Suppressor macrophage treated with lipopolysaccharide for 4 hours (primary cell): ENCODE results near the gene ARAP2.

Experiments used
- DNase-seq: peaks from one replicate; pipeline ENCODE4 v3.0.0-alpha.2; 2020

ARAP2 gene

GRCh38 chr4:36037127-36037526 lies 207.2 kb downstream of the ARAP2 start:
- DNase-seq: no peak

- no peak for DNase-seq
Observed at GRCh38 chr4:36029951-36030350, 214.4 kb downstream of the ARAP2 start.

DNA sequence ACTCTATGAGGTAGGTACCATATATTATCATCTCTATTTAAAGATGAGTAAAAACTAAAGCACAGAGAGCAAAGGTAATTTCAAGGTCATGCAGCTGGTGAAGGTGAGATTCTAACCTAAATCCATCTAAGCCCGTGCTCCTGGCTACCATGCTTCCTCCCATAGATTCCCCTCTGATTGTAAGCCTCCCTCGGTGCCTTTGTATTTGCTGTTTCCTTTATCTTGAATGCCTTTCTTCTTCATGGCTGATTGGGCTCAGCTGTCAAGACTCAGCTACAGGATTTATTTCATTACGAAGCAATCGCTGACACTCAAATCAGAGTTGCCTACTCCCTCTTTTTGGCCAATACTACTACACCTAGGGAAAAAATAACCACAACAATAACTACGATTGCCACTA lies 217.1 kb downstream of the ARAP2 start:
- DNase-seq: no peak

DNA sequence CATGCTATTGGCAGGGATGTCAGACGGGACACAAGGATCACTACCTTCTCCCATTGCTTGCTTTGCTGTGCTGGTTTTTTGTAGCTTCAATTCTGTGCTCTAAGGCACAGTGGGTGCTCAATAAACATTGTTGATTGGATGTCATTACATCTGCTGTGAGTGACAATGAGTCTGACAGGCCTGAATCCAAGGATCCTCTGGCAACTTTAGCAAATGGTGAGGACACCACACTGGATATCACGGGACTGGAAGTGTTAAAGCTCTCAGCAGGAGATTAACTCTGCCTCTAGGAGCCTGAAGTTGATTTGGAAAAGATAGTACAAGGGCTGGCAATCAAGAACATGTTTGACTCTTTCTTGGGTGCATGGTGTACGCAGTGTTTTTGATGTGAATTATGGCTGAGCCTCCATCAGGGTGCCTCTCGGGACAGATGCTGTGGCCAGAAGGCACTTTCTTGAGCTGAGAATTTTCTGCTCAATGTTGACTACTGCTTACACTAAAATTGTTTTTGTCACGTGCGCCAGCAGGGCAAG lies 217.9 kb downstream of the ARAP2 start:
- DNase-seq: no peak

- no peak for DNase-seq
Observed at GRCh38 chr4:36024901-36025660, 219.2 kb downstream of the ARAP2 start.

DNA sequence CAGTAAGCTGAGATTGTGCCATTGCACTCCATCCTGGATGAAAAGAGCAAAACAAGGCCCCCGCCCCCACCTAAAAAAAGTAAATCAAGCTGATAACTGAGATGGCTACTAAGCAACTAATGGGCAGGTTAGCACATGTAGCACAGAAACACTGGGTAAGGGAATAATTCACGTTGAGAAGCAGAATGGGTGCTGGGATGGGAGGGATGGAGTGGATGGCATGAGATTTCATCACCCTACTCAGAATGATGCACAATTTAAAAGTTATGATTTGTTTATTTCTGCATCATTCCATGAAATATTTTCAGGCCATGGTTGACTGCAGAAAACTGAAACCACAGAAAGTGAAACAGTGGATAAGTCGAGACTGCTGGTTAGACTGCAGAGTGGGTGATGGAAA lies 224.0 kb downstream of the ARAP2 start:
- DNase-seq: no peak
